Liver (tissue), 9 donors: ENCODE data around the gene OLIG1. TPM values are rescaled to one million over a fixed set of nuclear protein-coding genes. Genes with fewer than 3 reads are reported as not detected.

Experiments
- DNase-seq: peaks from one replicate; pipeline ENCODE4 v3.0.0-alpha.2; 2017; ENCODE audit warnings: low spot score
- H3K27ac ChIP-seq, 2 donors: one replicate each; pipeline ENCODE4 v1.7.0; 2013; ENCODE audit warnings: inconsistent platforms in 2 of 2, low read length in 2 of 2, control low read depth in 1 of 2, low read depth in 1 of 2, mild to moderate bottlenecking in 1 of 2
- H3K27me3 ChIP-seq, 4 donors: one replicate each; pipeline versions ENCODE4 v1.6.1 to v1.7.0; 2013; ENCODE audit warnings: low read length in 3 of 4, inconsistent platforms in 1 of 4, mild to moderate bottlenecking in 1 of 4, moderate library complexity in 1 of 4; ENCODE audit not compliant: control insufficient read depth in 4 of 4, insufficient read depth in 4 of 4
- H3K36me3 ChIP-seq, 4 donors: one replicate each; pipeline versions ENCODE4 v1.6.1 to v1.7.0; 2013; ENCODE audit warnings: low read length in 3 of 4, mild to moderate bottlenecking in 3 of 4, low read depth in 1 of 4, moderate library complexity in 1 of 4; ENCODE audit not compliant: control insufficient read depth in 4 of 4, insufficient read depth in 3 of 4
- H3K4me1 ChIP-seq, 4 donors: one replicate each; pipeline versions ENCODE4 v1.6.1 to v1.7.0; 2013; ENCODE audit warnings: low read length in 3 of 4, mild to moderate bottlenecking in 3 of 4, moderate library complexity in 1 of 4; ENCODE audit not compliant: control insufficient read depth in 4 of 4, insufficient read depth in 4 of 4
- H3K4me3 ChIP-seq, 3 donors: one replicate each; pipeline versions ENCODE4 v1.6.1 to v1.7.0; 2013; ENCODE audit warnings: low read length in 3 of 3, control low read depth in 1 of 3, low read depth in 1 of 3, mild to moderate bottlenecking in 1 of 3
- H3K9ac ChIP-seq, 2 donors: one replicate each; pipeline ENCODE4 v1.7.0; 2013; ENCODE audit warnings: low read length in 2 of 2, mild to moderate bottlenecking in 2 of 2, moderate library complexity in 2 of 2, control low read depth in 1 of 2, low read depth in 1 of 2
- H3K9me3 ChIP-seq, 4 donors: one replicate each; pipeline versions ENCODE4 v1.6.1 to v1.7.0; 2013; ENCODE audit warnings: low read length in 3 of 4; ENCODE audit not compliant: control insufficient read depth in 4 of 4
- ATF3 ChIP-seq: IDR thresholded peaks from 2 replicates; pipeline ENCODE4 v1.6.1; 2016; ENCODE audit warnings: antibody characterized with exemption
- CTCF ChIP-seq: fragments of 150-350 bp; IDR thresholded peaks from 2 replicates; pipeline ENCODE4 v1.5.1; 2017; ENCODE audit warnings: improper control_type of control experiment, low read depth, low read length; ENCODE audit not compliant: missing input control
- EGR1 ChIP-seq, 2 donors: IDR thresholded peaks; 2 replicates each; pipeline ENCODE4 v1.6.1; 2016 to 2018; ENCODE audit warnings: antibody characterized with exemption in 2 of 2, low read depth in 2 of 2
- FOXA1 ChIP-seq: IDR thresholded peaks from 2 replicates; pipeline ENCODE4 v1.6.1; 2016; ENCODE audit warnings: antibody characterized with exemption
- FOXA2 ChIP-seq: IDR thresholded peaks from 2 replicates; pipeline ENCODE4 v1.6.1; 2016; ENCODE audit warnings: antibody characterized with exemption
- GABPA ChIP-seq, 2 donors: IDR thresholded peaks in 1 of 2; conservative IDR thresholded peaks in 1 of 2; 2 replicates each; pipeline ENCODE4 v1.6.1; 2016; ENCODE audit warnings: antibody characterized with exemption in 2 of 2, mild to moderate bottlenecking in 1 of 2, moderate library complexity in 1 of 2
- HNF4A ChIP-seq, 2 donors: conservative IDR thresholded peaks; 2 replicates each; pipeline ENCODE4 v1.6.1; 2016; ENCODE audit warnings: antibody characterized with exemption in 2 of 2, mild to moderate bottlenecking in 2 of 2
- HNF4G ChIP-seq: IDR thresholded peaks from 2 replicates; pipeline ENCODE4 v1.6.1; 2016; ENCODE audit warnings: antibody characterized with exemption
- JUND ChIP-seq, 2 donors: IDR thresholded peaks; 2 replicates each; pipeline ENCODE4 v1.6.1; 2016; ENCODE audit warnings: antibody characterized with exemption in 2 of 2
- MAX ChIP-seq: IDR thresholded peaks from 2 replicates; pipeline ENCODE4 v1.6.1; 2016; ENCODE audit warnings: antibody characterized with exemption
- NR2F2 ChIP-seq: IDR thresholded peaks from 2 replicates; pipeline ENCODE4 v1.6.1; 2016; ENCODE audit warnings: antibody characterized with exemption
- RAD21 ChIP-seq, 2 donors: IDR thresholded peaks; 2 replicates each; pipeline ENCODE4 v1.6.1; 2016; ENCODE audit warnings: antibody characterized with exemption in 2 of 2, mild to moderate bottlenecking in 2 of 2
- REST ChIP-seq: IDR thresholded peaks from 2 replicates; pipeline ENCODE4 v1.6.1; 2016; ENCODE audit warnings: antibody characterized with exemption, mild to moderate bottlenecking
- RXRA ChIP-seq, 2 donors: IDR thresholded peaks; 2 replicates each; pipeline ENCODE4 v1.6.1; 2017 to 2018; ENCODE audit warnings: antibody characterized with exemption in 2 of 2, mild to moderate bottlenecking in 1 of 2
- SP1 ChIP-seq: IDR thresholded peaks from 2 replicates; pipeline ENCODE4 v1.6.1; 2018; ENCODE audit warnings: antibody characterized with exemption, mild to moderate bottlenecking
- TAF1 ChIP-seq: conservative IDR thresholded peaks from 2 replicates; pipeline ENCODE4 v1.6.1; 2016; ENCODE audit warnings: antibody characterized with exemption, mild to moderate bottlenecking
- YY1 ChIP-seq: IDR thresholded peaks from 2 replicates; pipeline ENCODE4 v1.6.1; 2016; ENCODE audit warnings: antibody characterized with exemption, mild to moderate bottlenecking
- ZBTB33 ChIP-seq: IDR thresholded peaks from 2 replicates; pipeline ENCODE4 v1.6.1; 2016; ENCODE audit warnings: antibody characterized with exemption
- WGBS: extraction: QIAGEN DNeasy Blood & Tissue Kit; methylation state at CpG from one replicate; pipeline ENCODE4 v1.1.7; 2013; 5-methylcytosine and 5-hydroxymethylcytosine counted together
- polyA plus RNA-seq, 2 donors: library from polyadenylated mRNA; stranded (reverse) in 1 of 2; unstranded in 1 of 2; fragments of 200-250 nt in 1 of 2; fragments of >200 nt in 1 of 2; fragmentation: Nextera tagmentation in 1 of 2; extraction: Ambion mirVana in 1 of 2; gene quantifications; one replicate each; pipeline versions ENCODE4 v1.2.1 to v1.2.3, GENCODE V29; 2013 to 2015
- total RNA-seq, 2 donors: library from RNA; depleted of rRNA; stranded (reverse); fragments of >200 nt; gene quantifications; one replicate each; pipeline ENCODE4 v1.2.3, GENCODE V29; 2014
- donor health status: healthy.
- donor health status: healthy.
- donor health status: healthy.
- donor health status: healthy.
- donor health status: healthy.

The OLIG1 gene
- total and polyA plus RNA-seq, 4 donors = 0.19 TPM; not detected in 3

GRCh38 chr21:33020558-33021100, 49.3 kb upstream of the OLIG1 start:
- peaks cover 0 to 2% (median 0%) of the 10 kb centered on the region in 4 donors for H3K9me3 ChIP-seq
- TF ChIP-seq CTCF (no peak), MAX (no peak), SP1 (no peak), RXRA (IDR thresholded peaks at IDR 0.05) (no peak), JUND (IDR thresholded peaks at IDR 0.05) (no peak), RAD21 (IDR thresholded peaks at IDR 0.05) (no peak), ZBTB33 (no peak), YY1 (no peak), FOXA1 (no peak), HNF4G (no peak), REST (no peak), NR2F2 (no peak), ATF3 (no peak), HNF4A (conservative IDR thresholded peaks at IDR 0.05) (no peak), FOXA2 (no peak), EGR1 (IDR thresholded peaks at IDR 0.05; ENCODE audit: low read depth in 2 of 2) (no peak)
- H3K4me3 ChIP-seq = no peak overlapping the region
- WGBS = 6% methylated on average over 16 of the region's 16 CpGs
- no peak overlapping the region for H3K9ac ChIP-seq
- DNase-seq = no peak
- H3K36me3 ChIP-seq = no peaks in the 10 kb centered on the region
- H3K4me1 ChIP-seq = peaks cover 6 to 25% (median 16%) of the 10 kb centered on the region in 4 donors
- H3K27me3 ChIP-seq = peaks cover 10 to 24% (median 16%) of the 10 kb centered on the region in 4 donors
- H3K27ac ChIP-seq = no peak overlapping the region

- H3K27me3 ChIP-seq = peaks cover 13 to 24% (median 16%) of the 10 kb centered on the region in 4 donors
- H3K27ac ChIP-seq = no peak overlapping the region
- H3K36me3 ChIP-seq = no peaks in the 10 kb centered on the region
- no peak overlapping the region for H3K4me3 ChIP-seq
- peaks cover 0 to 2% (median 0%) of the 10 kb centered on the region in 4 donors for H3K9me3 ChIP-seq
- no peak for DNase-seq
- peaks cover 6 to 25% (median 16%) of the 10 kb centered on the region in 4 donors for H3K4me1 ChIP-seq
- no peak overlapping the region for H3K9ac ChIP-seq
- WGBS = 12% methylated on average over 11 of the region's 11 CpGs
- no peak for TF ChIP-seq GABPA (IDR thresholded peaks at IDR 0.05 in 1 of 2, conservative IDR thresholded peaks at IDR 0.05 in 1 of 2)
- TF ChIP-seq EGR1 (IDR thresholded peaks at IDR 0.05; ENCODE audit: low read depth in 2 of 2) = no peak
- TF ChIP-seq TAF1 = no peak
- no peak for TF ChIP-seq MAX
- no peak for TF ChIP-seq RAD21 (IDR thresholded peaks at IDR 0.05)
- no peak for TF ChIP-seq SP1
- no peak for TF ChIP-seq RXRA (IDR thresholded peaks at IDR 0.05)
- TF ChIP-seq FOXA1 = no peak
- TF ChIP-seq ZBTB33 = no peak
- no peak for TF ChIP-seq CTCF
- TF ChIP-seq NR2F2 = no peak
These were observed 48.8 kb upstream of the OLIG1 start for GRCh38 chr21:33021150-33021549.
